22Rv1 (cell line): ENCODE data around the gene PPP2R2B.

ENCODE experiments used
- CTCF ChIP-seq: fragments of 450-650 bp; IDR thresholded peaks from 2 replicates; pipeline ENCODE4 v1.5.1; 2017; ENCODE audit warnings: mild to moderate bottlenecking
- ZFX ChIP-seq: fragments of 450-650 bp; IDR thresholded peaks from 2 replicates; pipeline ENCODE4 v1.6.1; 2017; ENCODE audit warnings: antibody characterized with exemption, borderline replicate concordance

- TF ChIP-seq CTCF (no peak), ZFX (no peak)
Measured at GRCh38 chr5:146813346-146814157, 65.0 kb downstream of the PPP2R2B start.
